Stimulated activated CD8-positive, alpha-beta memory T cell treated with anti-CD3 and anti-CD28 coated beads, Interleukin-12 subunit alpha, Interleukin-12 subunit beta, amount 100 ng/mL, for 4 hours (primary cell): ENCODE results near the gene GLS.

Source experiments
- DNase-seq: peaks from one replicate; pipeline ENCODE4 v3.0.0-alpha.2; 2020; ENCODE audit warnings: low read depth

Gene GLS

GRCh38 chr2:190996338-190996946, 115.8 kb downstream of the GLS start:
- DNase-seq: no peak

GRCh38 chr2:190996947-190997346, 116.3 kb downstream of the GLS start:
- DNase-seq: no peak

- DNase-seq: no peak
Measured at GRCh38 chr2:190997526-190998113, 117.0 kb downstream of the GLS start.

DNA sequence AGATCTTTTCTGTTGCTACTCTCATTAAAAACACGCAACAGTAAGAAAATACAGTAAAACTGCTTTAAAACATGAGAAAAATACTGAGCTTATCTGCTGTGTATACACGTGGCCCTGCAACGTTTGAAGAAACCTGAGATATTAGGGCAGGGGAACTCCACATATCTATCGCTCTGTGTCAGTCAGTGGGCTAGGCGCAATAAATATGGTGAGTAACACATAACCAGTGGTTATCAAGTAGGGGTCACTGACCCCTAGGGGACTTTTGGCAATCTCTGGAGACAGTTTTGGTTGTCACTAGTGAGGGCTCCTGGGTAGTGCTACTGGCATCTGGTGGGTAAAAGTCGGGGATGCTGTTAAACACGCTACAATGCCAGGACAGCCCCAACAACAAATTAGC, 118.4 kb downstream of the GLS start:
- no peak for DNase-seq

- no peak for DNase-seq
Measured at GRCh38 chr2:190999949-191000665, 119.5 kb downstream of the GLS start.

- DNase-seq: no peak
Measured at GRCh38 chr2:191001032-191001431, 120.4 kb downstream of the GLS start.

DNA sequence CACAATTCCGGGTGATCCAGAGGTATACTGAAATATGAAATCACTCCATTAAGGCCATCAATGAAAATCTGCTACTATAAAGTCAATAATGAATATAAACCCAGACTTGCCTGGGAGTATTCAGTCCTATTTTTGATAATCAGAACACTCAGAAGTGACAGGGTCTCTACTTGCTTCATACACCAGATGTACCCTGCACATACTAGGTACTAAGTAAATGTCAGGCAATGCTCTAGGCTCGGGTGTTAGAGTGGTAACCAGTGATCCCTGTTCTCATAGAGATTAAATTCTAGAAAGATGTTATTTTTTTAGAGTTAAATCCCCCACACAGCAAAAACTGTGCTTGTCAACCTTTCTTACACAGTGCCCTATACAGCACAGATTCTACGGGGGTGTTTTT, 121.0 kb downstream of the GLS start:
- no peak for DNase-seq

GRCh38 chr2:191003405-191004309, 123.0 kb downstream of the GLS start:
- no peak for DNase-seq

DNA sequence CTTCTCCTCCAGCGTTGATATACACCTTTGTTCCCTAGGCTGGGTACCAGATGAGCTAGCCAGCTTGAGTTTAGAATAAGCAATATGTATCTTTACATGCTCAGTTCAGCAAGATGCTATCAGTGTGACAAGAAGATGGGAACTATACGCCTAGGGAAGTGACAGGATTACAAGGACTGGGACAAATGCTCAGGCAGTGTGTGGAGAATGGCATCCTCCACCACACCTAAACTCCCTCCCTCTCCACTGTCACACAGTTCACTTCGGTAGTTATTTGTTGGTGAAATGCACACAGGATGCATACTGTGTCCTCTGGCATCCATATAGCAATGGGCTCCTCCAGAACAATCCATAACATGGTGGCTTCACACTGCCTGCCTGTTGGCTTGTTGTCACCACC, 125.7 kb downstream of the GLS start:
- DNase-seq: no peak

DNA sequence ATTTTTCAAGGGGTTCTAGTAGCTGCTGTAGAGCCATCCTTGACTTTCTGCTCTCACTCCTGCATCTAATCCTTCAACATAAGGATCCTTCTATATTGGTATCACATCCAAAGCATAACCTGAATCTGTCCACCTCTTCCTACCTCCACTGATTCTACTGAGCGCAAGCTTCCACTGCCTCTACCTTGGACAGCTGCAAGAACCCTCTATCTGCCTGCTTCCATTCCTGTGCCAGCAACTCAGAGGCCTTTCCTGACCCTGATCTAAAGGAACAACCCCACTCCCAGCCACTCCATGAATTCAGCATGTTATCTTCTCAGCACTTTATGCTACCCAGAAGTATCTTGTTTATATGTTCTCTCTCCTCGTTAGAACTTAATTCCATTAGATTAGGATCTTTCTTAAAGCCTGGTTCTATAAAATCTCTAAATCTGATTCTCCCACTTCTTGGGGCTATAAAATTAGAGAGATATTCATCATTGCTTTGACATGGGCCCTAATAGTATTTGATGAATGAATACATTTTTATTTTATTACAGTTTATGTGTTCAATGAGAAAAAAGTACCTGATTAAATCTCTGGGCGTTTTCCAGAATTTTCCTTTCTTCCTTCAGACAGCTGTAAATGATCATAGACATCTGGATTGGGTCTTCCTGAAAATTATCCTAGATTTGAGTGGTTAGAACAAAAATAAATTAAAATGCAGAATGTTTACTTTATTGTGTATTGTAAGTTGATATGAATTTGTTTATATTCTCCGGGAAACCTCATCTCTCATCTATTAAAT, 126.6 kb downstream of the GLS start:
- DNase-seq: no peak

GRCh38 chr2:191008286-191008685, 127.7 kb downstream of the GLS start:
- no peak for DNase-seq

DNA sequence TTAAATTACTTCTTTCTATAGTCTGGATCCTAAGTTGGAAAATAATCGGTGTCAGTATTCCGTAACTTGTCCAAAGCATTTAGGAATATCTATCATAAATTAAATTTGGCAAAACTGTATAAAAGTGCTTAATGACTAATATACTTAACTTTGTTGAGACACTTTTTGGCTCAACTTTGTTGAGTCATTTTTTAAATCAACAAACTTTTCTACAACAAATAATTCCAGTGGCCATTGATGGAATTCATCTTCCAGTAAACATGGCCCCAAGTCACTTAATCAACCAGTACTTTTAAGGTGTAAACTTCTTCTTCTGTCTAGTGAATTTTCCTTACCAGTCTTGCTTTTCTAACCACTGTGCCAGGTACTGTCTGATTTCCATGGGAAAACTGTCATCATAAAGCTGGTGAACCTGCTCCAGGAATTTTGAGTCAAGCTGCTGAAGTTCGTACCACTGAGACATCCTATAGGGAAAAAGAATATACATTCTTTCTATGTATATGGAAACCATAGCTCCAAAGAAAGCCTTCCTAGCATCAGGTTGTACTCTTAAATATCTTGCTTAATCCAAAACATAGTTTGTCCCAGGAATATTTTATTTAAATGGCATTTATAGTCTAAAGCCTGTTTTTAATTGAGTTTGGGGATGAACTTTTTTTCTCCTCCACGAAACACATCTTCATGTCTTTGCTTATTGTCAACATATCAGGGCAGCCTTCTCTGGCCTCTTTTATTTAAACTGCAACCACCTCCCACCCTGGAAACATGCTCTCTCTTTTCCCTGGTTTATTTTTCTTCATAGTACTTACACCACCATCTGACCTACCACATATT, 129.1 kb downstream of the GLS start:
- no peak for DNase-seq

GRCh38 chr2:191010887-191011885, 130.6 kb downstream of the GLS start:
- DNase-seq: no peak

DNA sequence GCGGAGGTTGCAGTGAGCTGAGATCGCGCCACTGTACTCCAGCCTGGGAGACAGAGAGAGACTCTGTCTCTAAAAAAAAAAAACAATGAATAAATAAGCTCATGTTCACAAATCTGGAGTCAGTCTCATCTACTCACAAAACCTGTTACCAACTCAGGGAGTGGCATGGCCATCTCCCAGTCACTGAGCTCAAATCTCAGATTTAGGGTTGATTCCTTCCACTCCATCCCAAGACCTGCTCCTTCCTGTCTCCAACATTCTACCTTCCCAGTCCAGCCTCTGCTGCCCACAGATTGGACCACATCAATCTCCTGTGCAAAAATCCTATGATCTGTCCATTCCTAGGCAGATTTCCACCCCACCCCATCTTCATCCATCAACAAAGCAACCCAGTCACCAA, 131.7 kb downstream of the GLS start:
- DNase-seq: no peak

GRCh38 chr2:191012845-191013681, 132.4 kb downstream of the GLS start:
- no peak for DNase-seq

- no peak for DNase-seq
Measured at GRCh38 chr2:191013682-191013931, 133.0 kb downstream of the GLS start.

DNA sequence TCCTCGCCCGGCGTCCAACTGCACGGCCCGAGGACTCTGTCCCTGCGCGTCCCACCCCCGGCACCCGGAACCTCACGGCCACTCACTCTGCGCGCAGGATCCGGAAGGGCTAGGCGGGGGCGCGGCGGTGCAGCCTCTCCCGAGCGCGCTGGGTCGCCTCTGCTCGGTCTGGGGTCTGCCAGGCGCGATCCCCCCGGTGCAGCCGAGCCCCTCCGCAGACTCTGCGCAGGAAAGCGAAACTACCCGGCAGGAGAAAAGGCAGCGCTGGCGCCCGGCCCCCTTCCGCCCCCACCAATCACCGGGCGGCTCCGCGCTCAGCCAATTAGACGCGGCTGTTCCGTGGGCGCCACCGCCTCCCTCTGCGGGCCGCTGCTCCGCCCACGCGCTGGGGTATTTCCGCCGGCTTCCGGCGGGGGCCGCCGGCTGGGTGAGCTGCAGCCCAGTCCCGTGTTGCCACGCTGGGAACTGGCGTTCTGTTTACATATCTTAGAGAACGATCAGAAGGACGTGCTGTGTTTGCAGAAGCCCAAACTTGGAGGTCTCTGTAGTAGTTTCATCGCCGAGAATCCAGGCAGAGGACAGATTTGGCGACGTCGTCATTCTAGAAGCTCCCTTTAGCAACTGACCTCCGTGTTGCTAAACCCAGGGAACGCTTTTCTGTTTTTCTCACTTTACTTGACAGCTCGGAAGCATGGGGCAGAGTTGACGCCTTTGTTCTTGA, 133.5 kb downstream of the GLS start, which contains the start of gene STAT1:
TSS of gene STAT1 (minus strand) at position 240 of the 721 bp plus-strand sequence. CDS start 4,168 bp downstream, outside the sequence.
- DNase-seq: peak; percentile 96

DNA sequence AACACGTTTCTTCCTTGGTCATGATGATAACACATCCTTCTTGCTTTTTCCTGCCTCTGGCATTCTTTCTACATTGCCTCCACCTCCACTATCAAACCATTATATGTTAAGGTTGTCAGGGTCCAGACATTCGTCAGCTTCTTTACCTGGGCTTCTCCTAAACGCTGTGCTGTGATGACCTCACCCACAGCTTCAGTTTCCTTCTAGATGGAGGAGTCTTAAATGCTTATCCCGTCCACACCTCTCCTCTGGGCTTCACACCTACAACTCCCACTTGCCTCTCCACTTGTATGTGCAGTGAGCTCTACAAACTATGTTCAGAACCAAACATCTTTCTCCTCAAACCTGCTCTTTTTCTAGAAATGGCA, 134.0 kb downstream of the GLS start:
- no peak for DNase-seq
